KBM-7 (cell line): ENCODE results near the gene SOS2.
A peak's percentile ranks its signal among the peaks of the same experiment; 100 is the strongest.

Experiments
- DNase-seq: peaks from one replicate; pipeline ENCODE4 v3.0.0-alpha.2; 2015
- in situ Hi-C: fragments of 300-500 bp; cut with MboI; formaldehyde crosslinking; loops from 2 replicates; pipeline ENCODE4 v1.14.3; 2020; ENCODE audit warnings: low sequenced_read_pairs, low pct_unique_long_range_greater_than_20kb, mixed read lengths

Gene SOS2

DNA sequence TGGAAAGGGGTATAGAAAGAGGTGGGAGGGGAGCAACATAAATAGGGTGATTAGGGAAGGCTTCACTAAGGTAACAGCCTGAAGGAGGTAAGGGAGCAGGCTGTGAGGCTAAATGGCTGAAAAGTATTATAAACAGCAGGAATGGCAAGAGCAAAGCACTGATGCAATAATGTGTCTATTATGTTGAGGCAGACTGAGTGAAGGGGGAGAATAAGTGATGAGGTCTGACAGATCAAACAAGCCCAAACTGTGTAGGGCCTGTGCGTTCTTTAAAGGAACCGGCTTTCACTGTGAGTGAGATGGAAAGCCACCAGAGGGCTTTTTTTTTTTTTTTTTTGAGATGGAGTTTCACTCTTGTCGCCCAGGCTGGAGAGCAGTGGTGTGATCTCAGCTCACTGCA is 108.3 kb downstream of the SOS2 start:
- in situ Hi-C loops = loop anchor here (25.0 kb wide), 1 partner anchor 261 kb away; the partner anchor contains the start of gene NEMF
- no peak for DNase-seq

- no peak for DNase-seq
- in situ Hi-C loops = loop anchor here (25.0 kb wide), 1 partner anchor 260 kb away; the partner anchor contains the start of gene NEMF
These were observed 109.1 kb downstream of the SOS2 start for GRCh38 chr14:50122291-50122690.

DNA sequence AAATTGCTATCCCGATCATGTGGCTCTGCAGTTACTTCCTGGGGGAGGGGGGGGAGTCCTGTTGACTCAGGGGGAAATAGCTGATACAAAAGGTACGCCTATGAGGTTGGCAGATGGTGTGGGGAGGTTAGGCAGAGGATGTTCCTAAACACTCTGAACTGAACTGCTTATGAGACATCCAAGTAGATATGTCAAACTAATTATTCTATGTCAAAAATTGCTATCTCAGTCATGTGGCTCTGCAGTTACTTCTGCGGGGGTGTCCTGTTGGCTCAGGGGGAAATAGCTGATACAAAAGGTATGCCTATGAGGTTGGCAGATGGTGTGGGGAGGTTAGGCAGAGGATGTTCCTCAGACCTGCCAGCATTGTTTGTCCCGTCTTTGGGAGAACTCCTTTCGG is 109.9 kb downstream of the SOS2 start:
- DNase-seq = no peak
- in situ Hi-C loops = loop anchor here (25.0 kb wide), 1 partner anchor 259 kb away; the partner anchor contains the start of gene NEMF

- in situ Hi-C loops = loop anchor here (25.0 kb wide), 1 partner anchor 255 kb away; the partner anchor contains the start of gene NEMF
- DNase-seq = no peak
These were observed 113.9 kb downstream of the SOS2 start for GRCh38 chr14:50117456-50117855.

- in situ Hi-C loops = loop anchor here (25.0 kb wide), 1 partner anchor 255 kb away; the partner anchor contains the start of gene NEMF
These were observed 114.4 kb downstream of the SOS2 start for GRCh38 chr14:50116966-50117365.

GRCh38 chr14:50116181-50116956 is 115.0 kb downstream of the SOS2 start, which contains the start of gene VCPKMT:
VCPKMT (minus strand) TSS chr14:50116572; CDS start chr14:50116552, 20 bp downstream.
- in situ Hi-C loops = loop anchor here (25.0 kb wide), 1 partner anchor 254 kb away; the partner anchor contains the start of gene NEMF
- peak; percentile 95 for DNase-seq

More at GRCh38 chr14:50116966-50117365, 114.4 kb downstream of the SOS2 start:
- DNase-seq = no peak

- in situ Hi-C loops = loop anchor here (25.0 kb wide), 1 partner anchor 251 kb away; the partner anchor contains the start of gene NEMF
- DNase-seq = no peak
These were observed 117.9 kb downstream of the SOS2 start for GRCh38 chr14:50113381-50114035.

DNA sequence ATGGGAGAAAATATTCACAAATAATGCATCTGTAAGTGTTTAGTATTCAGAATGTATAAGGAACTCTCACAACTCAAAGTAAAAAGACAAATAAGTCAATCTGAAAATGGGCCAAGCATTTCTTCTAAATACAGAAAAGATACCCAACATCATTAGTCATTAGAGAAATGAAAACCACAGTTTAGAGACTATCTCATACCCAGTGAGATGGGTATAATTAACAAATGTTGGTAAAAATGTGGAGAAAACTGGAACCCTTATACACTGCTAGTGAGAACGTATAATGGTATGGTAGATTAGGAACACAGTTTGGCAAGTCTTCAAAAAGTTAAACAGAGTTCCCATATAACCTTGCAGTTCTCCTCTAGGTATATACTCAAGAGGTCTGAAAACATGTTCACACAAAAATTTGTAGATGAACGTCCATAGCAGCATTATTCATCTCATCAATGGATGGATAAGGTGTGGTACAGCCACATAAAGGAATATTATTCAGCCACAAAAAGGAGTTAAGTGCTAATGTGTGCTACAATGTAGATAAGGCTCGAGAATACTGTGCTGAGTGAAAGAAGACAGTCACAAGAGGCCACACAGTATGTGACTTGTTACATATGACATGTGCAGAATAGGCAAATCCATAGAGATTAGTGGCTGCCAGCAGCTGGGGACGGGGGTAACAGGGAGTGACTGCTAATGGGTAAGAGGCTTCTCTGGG is 120.9 kb downstream of the SOS2 start:
- no peak for DNase-seq
- in situ Hi-C loops = loop anchor here (25.0 kb wide), 1 partner anchor 248 kb away; the partner anchor contains the start of gene NEMF

- in situ Hi-C loops = loop anchor here (25.0 kb wide), 1 partner anchor 247 kb away; the partner anchor contains the start of gene NEMF
- no peak for DNase-seq
These were observed 122.0 kb downstream of the SOS2 start for GRCh38 chr14:50109342-50109741.

DNA sequence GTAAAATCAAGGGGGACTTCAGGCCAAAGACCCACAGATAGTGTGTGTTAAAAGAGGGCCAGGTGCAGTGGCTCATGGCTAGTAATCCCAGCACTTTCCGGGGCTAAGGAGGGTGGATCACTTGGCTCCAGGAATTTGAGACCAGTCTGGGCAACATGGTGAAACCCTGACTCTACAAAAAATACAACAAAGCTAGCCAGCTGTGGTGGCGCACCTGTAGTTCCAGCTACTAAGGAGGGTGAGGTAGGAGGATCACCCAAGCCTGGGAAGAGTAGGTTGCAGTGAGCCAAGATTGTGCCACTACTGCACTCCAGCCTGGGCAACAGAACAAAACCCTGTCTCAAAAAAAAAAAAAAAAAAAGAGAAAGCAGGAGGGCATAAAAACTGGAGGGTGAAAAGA is 123.5 kb downstream of the SOS2 start:
- in situ Hi-C loops = loop anchor here (25.0 kb wide), 1 partner anchor 246 kb away; the partner anchor contains the start of gene NEMF
- DNase-seq = no peak

DNA sequence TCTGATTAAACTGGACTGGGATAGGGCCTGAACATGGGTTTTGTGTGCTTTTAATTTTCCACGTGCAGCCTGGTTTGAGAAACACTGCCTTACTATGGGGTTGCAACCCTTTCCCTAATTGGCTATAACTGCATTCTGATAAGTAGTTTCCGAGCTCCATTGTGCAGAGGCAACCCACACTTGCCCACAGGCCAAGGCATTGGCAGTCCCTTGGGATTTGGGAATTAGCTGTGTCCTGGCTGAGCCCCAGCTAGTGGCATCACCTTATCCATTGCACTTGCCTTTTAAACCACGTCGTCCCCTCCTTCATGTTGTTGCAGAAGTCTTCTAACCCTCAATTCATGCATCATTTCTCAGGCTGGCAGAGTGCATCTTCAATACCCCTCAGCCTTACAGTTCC is 125.2 kb downstream of the SOS2 start:
- no peak for DNase-seq
- in situ Hi-C loops = loop anchor here (25.0 kb wide), 1 partner anchor 244 kb away; the partner anchor contains the start of gene NEMF

DNA sequence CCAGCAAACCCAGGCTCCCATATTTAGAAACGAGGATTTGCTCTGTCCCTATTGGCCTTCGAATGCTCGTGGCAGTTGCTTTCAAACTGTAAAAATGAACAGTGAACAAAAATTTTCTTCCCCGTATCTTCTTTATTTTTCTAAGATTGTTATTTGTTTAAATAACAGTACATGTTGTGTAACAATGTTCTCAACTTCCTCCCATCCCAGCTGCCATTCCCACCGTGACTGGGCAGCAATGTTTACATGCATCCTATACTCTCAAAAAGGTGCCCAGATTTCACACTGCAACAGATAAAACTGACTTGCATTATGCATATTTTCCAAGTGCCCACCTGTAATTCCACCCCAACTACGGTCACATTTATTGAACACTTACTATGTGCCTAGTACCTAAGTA is 127.8 kb downstream of the SOS2 start:
- no peak for DNase-seq
- in situ Hi-C loops = loop anchor here (25.0 kb wide), 1 partner anchor 241 kb away; the partner anchor contains the start of gene NEMF

DNA sequence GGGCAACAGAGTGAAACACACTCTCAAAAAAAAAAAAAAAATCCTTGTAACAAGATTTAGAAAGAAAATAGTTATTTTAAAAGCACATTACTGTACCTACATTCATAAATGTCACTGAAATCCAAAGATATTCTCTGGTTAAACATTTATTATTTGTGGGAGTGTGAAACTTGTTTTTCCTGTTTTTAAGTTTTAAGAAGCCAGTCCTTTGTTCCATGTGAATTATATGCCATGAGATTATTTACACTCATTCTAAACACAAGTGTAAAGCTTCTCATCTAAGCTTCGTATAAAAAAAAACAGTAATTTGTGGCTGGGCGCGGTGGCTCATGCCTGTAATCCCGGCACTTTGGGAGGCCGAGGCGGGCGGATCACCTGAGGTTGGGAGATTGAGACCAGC is 130.0 kb downstream of the SOS2 start:
- in situ Hi-C loops = loop anchor here (25.0 kb wide), 1 partner anchor 239 kb away; the partner anchor contains the start of gene NEMF
- no peak for DNase-seq

DNA sequence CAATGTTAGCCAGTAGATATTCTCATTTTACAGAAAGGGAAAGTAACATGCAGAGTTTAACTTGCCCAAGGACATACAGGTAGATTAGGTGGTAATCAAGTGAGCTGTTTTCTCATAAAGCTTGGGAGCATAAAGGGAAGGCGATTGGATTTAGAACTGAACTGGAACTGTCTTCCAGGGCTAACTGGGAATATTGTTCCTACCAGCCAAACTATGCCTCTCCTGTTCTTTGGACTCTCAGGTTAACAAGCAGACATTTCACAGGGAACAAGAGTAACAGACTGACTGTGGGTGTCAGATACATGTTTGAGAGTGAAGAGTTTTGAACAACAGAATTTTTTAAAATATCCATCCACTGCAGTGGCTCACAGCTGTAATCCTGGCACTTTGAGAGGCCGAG is 130.6 kb downstream of the SOS2 start:
- in situ Hi-C loops = loop anchor here (25.0 kb wide), 1 partner anchor 239 kb away; the partner anchor contains the start of gene NEMF
- no peak for DNase-seq

DNA sequence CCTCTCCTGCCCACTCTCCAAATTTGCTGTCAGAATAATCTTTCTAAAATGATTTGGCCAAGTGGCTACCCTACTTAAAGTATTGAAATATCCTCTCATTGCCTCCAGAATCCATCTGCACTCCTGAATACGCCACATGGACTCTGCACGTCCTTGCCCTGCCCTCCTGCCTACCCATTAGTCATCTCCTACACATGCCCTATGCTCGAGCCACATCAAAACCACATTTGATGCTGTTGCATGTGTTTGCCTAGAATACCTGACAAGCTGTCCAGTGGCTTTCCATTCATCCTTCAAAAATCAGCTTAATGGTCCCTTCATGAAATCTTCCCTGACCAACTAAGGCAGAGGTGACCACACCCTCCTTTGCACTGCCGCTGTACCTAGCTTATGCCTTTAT is 132.0 kb downstream of the SOS2 start:
- in situ Hi-C loops = no loop called here
- no peak for DNase-seq

DNA sequence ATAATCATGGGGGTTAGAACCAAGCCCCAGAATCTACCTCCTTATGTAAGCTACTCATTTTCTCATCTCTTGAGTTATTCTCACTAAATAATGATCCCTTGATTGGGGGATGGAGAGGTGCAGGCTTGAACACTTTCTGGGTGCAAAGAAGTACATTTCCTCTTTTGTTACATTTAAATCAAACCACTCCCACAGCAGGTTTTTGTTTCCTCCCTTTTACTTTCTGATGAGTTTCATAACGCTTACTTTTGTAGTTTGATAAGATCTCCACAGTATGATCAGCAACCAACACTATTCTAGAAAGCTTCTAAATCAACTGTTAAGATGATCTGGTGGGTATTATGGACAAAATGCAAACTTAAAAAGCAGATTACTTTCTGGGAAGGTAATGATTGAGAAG is 135.5 kb downstream of the SOS2 start:
- DNase-seq = no peak
- in situ Hi-C loops = no loop called here

DNA sequence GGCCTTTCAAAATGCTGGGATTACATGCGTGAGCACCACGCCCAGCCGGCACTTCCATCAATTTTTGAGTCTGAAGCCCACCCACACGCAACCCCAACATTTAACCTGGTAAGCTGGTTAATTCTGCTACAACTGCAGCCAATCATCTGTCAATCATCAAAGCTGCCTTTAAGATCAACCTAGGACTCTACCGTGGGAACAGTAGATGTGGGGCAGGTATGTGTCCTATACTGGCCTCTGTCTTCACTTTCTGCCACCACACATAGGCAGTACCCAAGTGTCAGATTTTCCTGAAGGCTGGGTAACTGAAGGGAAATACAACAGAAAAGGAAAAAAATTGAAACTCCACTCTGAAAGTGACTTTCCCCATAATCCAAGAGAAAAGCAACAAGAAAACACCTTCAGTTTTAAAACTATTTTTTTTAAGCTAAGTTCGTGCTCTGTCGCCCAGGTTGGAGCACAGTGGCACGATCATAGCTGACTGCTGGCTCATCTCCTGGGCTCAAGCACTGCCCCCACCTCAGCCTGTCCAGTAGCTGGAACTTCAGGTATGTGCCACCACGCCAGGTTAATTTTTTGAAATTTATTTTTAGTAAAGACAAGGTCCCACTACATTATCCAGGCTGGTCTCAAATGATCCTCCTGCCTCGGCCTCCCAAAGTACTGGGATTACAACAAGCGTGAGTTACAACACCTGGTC is 137.2 kb downstream of the SOS2 start:
- in situ Hi-C loops = no loop called here
- no peak for DNase-seq

DNA sequence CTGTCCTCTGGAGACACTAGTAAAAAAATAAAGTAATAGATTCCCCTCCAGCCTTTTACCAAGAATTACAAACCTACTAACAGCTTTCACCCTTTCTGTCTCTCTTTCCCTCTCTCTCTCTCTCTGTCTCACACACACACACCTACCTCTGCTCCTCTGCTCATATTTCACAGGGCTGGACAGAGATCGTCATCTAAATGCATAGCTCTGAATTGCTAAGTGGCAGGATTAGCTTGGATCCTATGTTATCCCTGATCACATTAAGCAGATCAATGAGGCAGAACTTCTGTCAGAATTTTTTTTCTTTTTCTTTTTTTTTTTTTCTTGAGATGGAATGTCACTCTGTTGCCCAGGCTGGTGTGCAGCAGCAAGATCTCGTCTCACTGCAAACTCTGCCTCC is 137.9 kb downstream of the SOS2 start:
- no peak for DNase-seq
- in situ Hi-C loops = no loop called here
